Activated CD4-positive, alpha-beta T cell treated with anti-CD3 and anti-CD28 coated beads, Interleukin-2, amount 10 ng/mL, durations not matched to agents 24 days and 14 days (primary cell): Measurements from ENCODE around the gene PACSIN3. TPM values are rescaled to one million over a fixed set of nuclear protein-coding genes. Genes with fewer than 3 reads are reported as not detected.

Source experiments
- DNase-seq: peaks from one replicate; pipeline ENCODE4 v3.0.0; 2022
- H3K27ac Mint-ChIP-seq: one replicate; pipeline ENCODE4 v1.8.0; 2022; ENCODE audit warnings: mild to moderate bottlenecking, mixed read lengths
- H3K27me3 Mint-ChIP-seq: one replicate; pipeline ENCODE4 v1.8.0; 2022; ENCODE audit warnings: mixed read lengths
- H3K36me3 Mint-ChIP-seq: one replicate; pipeline ENCODE4 v1.8.0; 2022; ENCODE audit warnings: low read depth, mild to moderate bottlenecking, mixed read lengths
- H3K4me1 Mint-ChIP-seq: one replicate; pipeline ENCODE4 v1.8.0; 2021; ENCODE audit warnings: mixed read lengths
- H3K4me3 Mint-ChIP-seq: one replicate; pipeline ENCODE4 v1.8.0; 2022; ENCODE audit warnings: mild to moderate bottlenecking, moderate library complexity, mixed read lengths
- H3K9me3 Mint-ChIP-seq: one replicate; pipeline ENCODE4 v1.8.0; 2021; ENCODE audit warnings: mixed read lengths
- intact Hi-C: fragments of 100-400 bp; cut with micrococcal nuclease; formaldehyde crosslinking; loops from one replicate; pipeline ENCODE4 v1.15.1; 2023
- total RNA-seq: library from RNA; stranded (reverse); gene quantifications from 2 replicates; pipeline ENCODE4 v1.2.3, GENCODE V29; 2022

PACSIN3 gene
- total RNA-seq, 1 donor from 2014 or later, result 16.4 TPM

- intact Hi-C loops, result loop anchor here (1.0 to 2.0 kb wide), 8 partner anchors 9 to 477 kb away; partner anchors contain the start of genes ACP2, ARHGAP1, CKAP5 and DDB2
- Mint-ChIP-seq H3K4me3 (peak overlapping the region; percentile 92), H3K27ac (peak overlapping the region; percentile 99), H3K9me3 (no peaks in the 10 kb centered on the region), H3K27me3 (no peaks in the 10 kb centered on the region), H3K4me1 (peaks cover 28% of the 10 kb centered on the region), H3K36me3 (peaks cover 15% of the 10 kb centered on the region)
- peak; percentile 91 for DNase-seq
Measured at GRCh38 chr11:47177229-47177845, 8.9 kb downstream of the PACSIN3 start.

GRCh38 chr11:47176328-47177228 lies 9.7 kb downstream of the PACSIN3 start, which contains the start of gene ARFGAP2:
Gene ARFGAP2, minus strand, starts transcription at chr11:47176879. Its CDS starts 26 bp downstream, at chr11:47176853.
- peak within 1 kb of the TSS; percentile 99 for H3K27ac Mint-ChIP-seq
- peaks cover 20% of the 10 kb centered on the region for H3K36me3 Mint-ChIP-seq
- peaks cover 32% of the 10 kb centered on the region for H3K4me1 Mint-ChIP-seq
- no peaks in the 10 kb centered on the region for H3K9me3 Mint-ChIP-seq
- intact Hi-C loops, result loop anchor here (1.0 to 2.0 kb wide), 9 partner anchors 10 to 476 kb away; partner anchors contain the start of genes ACP2, ARHGAP1, CKAP5 and DDB2
- H3K4me3 Mint-ChIP-seq, result peak within 1 kb of the TSS; percentile 92
- no peaks in the 10 kb centered on the region for H3K27me3 Mint-ChIP-seq
- DNase-seq, result peak; percentile 99

- H3K27ac Mint-ChIP-seq, result peak overlapping the region; percentile 99
- DNase-seq, result no peak
- no peaks in the 10 kb centered on the region for H3K9me3 Mint-ChIP-seq
- H3K36me3 Mint-ChIP-seq, result peaks cover 26% of the 10 kb centered on the region
- intact Hi-C loops, result loop anchor here (1.0 to 2.0 kb wide), 2 partner anchors 250 to 475 kb away; partner anchors contain the start of genes ARHGAP1, PSMC3 and ZNF408
- peak overlapping the region; percentile 92 for H3K4me3 Mint-ChIP-seq
- peaks cover 33% of the 10 kb centered on the region for H3K4me1 Mint-ChIP-seq
- H3K27me3 Mint-ChIP-seq, result no peaks in the 10 kb centered on the region
Measured at GRCh38 chr11:47175746-47176327, 10.4 kb downstream of the PACSIN3 start.

GRCh38 chr11:47172740-47173336 lies 13.4 kb downstream of the PACSIN3 start:
- Mint-ChIP-seq H3K4me1 (peaks cover 28% of the 10 kb centered on the region), H3K4me3 (no peak overlapping the region), H3K27ac (peak overlapping the region; percentile 45)

GRCh38 chr11:47171856-47172255 lies 14.4 kb downstream of the PACSIN3 start:
- H3K4me3 Mint-ChIP-seq, result no peak overlapping the region
- H3K27me3 Mint-ChIP-seq, result no peaks in the 10 kb centered on the region
- no peak overlapping the region for H3K27ac Mint-ChIP-seq
- H3K4me1 Mint-ChIP-seq, result peaks cover 20% of the 10 kb centered on the region
- intact Hi-C loops, result no loop called here
- no peak for DNase-seq
- H3K36me3 Mint-ChIP-seq, result peaks cover 38% of the 10 kb centered on the region
- H3K9me3 Mint-ChIP-seq, result no peaks in the 10 kb centered on the region

More at GRCh38 chr11:47172740-47173336, 13.4 kb downstream of the PACSIN3 start:
- Mint-ChIP-seq H3K9me3 (no peaks in the 10 kb centered on the region), H3K36me3 (peaks cover 36% of the 10 kb centered on the region), H3K27me3 (no peaks in the 10 kb centered on the region)
- DNase-seq, result no peak
- intact Hi-C loops, result no loop called here

- Mint-ChIP-seq H3K4me1 (peaks cover 20% of the 10 kb centered on the region), H3K27me3 (no peaks in the 10 kb centered on the region), H3K9me3 (no peaks in the 10 kb centered on the region), H3K36me3 (peaks cover 35% of the 10 kb centered on the region), H3K27ac (no peak overlapping the region), H3K4me3 (no peak overlapping the region)
- no peak for DNase-seq
- intact Hi-C loops, result no loop called here
Measured at GRCh38 chr11:47171061-47171838, 15.0 kb downstream of the PACSIN3 start.

GRCh38 chr11:47166368-47166767 lies 19.9 kb downstream of the PACSIN3 start:
- Mint-ChIP-seq H3K9me3 (no peaks in the 10 kb centered on the region), H3K4me1 (peaks cover 3% of the 10 kb centered on the region), H3K4me3 (no peak overlapping the region), H3K27me3 (no peaks in the 10 kb centered on the region), H3K27ac (no peak overlapping the region), H3K36me3 (peaks cover 27% of the 10 kb centered on the region)
- intact Hi-C loops, result no loop called here
- DNase-seq, result no peak

GRCh38 chr11:47165253-47165840 lies 20.9 kb downstream of the PACSIN3 start:
- intact Hi-C loops, result no loop called here
- Mint-ChIP-seq H3K9me3 (no peaks in the 10 kb centered on the region), H3K27me3 (no peaks in the 10 kb centered on the region), H3K27ac (no peak overlapping the region), H3K4me3 (no peak overlapping the region), H3K4me1 (no peaks in the 10 kb centered on the region), H3K36me3 (peaks cover 21% of the 10 kb centered on the region)
- DNase-seq, result no peak

GRCh38 chr11:47164321-47164720 lies 21.9 kb downstream of the PACSIN3 start:
- H3K9me3 Mint-ChIP-seq, result no peaks in the 10 kb centered on the region
- no peak overlapping the region for H3K27ac Mint-ChIP-seq
- H3K4me3 Mint-ChIP-seq, result no peak overlapping the region
- H3K36me3 Mint-ChIP-seq, result peaks cover 21% of the 10 kb centered on the region
- no peak for DNase-seq
- intact Hi-C loops, result no loop called here
- H3K4me1 Mint-ChIP-seq, result no peaks in the 10 kb centered on the region
- H3K27me3 Mint-ChIP-seq, result no peaks in the 10 kb centered on the region

GRCh38 chr11:47163898-47164297 lies 22.3 kb downstream of the PACSIN3 start:
- Mint-ChIP-seq H3K27me3 (no peaks in the 10 kb centered on the region), H3K27ac (no peak overlapping the region), H3K36me3 (peaks cover 21% of the 10 kb centered on the region)

GRCh38 chr11:47163193-47163592 lies 23.0 kb downstream of the PACSIN3 start:
- H3K27me3 Mint-ChIP-seq, result no peaks in the 10 kb centered on the region
- H3K9me3 Mint-ChIP-seq, result no peaks in the 10 kb centered on the region
- intact Hi-C loops, result no loop called here
- no peak overlapping the region for H3K4me3 Mint-ChIP-seq
- H3K27ac Mint-ChIP-seq, result no peak overlapping the region
- peaks cover 17% of the 10 kb centered on the region for H3K36me3 Mint-ChIP-seq
- no peak for DNase-seq
- no peaks in the 10 kb centered on the region for H3K4me1 Mint-ChIP-seq

More at GRCh38 chr11:47163898-47164297, 22.3 kb downstream of the PACSIN3 start:
- intact Hi-C loops, result no loop called here
- H3K9me3 Mint-ChIP-seq, result no peaks in the 10 kb centered on the region
- no peak overlapping the region for H3K4me3 Mint-ChIP-seq
- no peak for DNase-seq
- H3K4me1 Mint-ChIP-seq, result no peaks in the 10 kb centered on the region

- H3K4me1 Mint-ChIP-seq, result no peaks in the 10 kb centered on the region
- H3K4me3 Mint-ChIP-seq, result no peak overlapping the region
- intact Hi-C loops, result no loop called here
- DNase-seq, result no peak
- H3K27me3 Mint-ChIP-seq, result no peaks in the 10 kb centered on the region
- H3K9me3 Mint-ChIP-seq, result no peaks in the 10 kb centered on the region
- H3K27ac Mint-ChIP-seq, result no peak overlapping the region
- peaks cover 12% of the 10 kb centered on the region for H3K36me3 Mint-ChIP-seq
Measured at GRCh38 chr11:47162426-47162825, 23.8 kb downstream of the PACSIN3 start.
